Activated T-helper 1 cell treated with anti-CD3 and anti-CD28 coated beads, Interleukin-12 subunit alpha, Interleukin-12 subunit beta, Interleukin-2, Interleukin-4 antibody, amounts not matched to agents 30 ng/mL and 10 ng/mL and 1 ng/mL, durations not matched to agents 14 hours and 24 hours and 36 hours (primary cell): Measurements from ENCODE around the gene TET2. TPM values are rescaled to one million over a fixed set of nuclear protein-coding genes. Genes with fewer than 3 reads are reported as not detected.

ENCODE experiments used
- DNase-seq: peaks from one replicate; pipeline ENCODE4 v3.0.0; 2021; ENCODE audit warnings: low spot score
- H3K27ac Mint-ChIP-seq: one replicate; pipeline ENCODE4 v1.8.0; 2021; ENCODE audit warnings: mild to moderate bottlenecking, mixed read lengths
- H3K27me3 Mint-ChIP-seq: one replicate; pipeline ENCODE4 v1.8.0; 2022; ENCODE audit warnings: mild to moderate bottlenecking, moderate library complexity, mixed read lengths; ENCODE audit not compliant: insufficient read depth
- H3K36me3 Mint-ChIP-seq: one replicate; pipeline ENCODE4 v1.8.0; 2021; ENCODE audit warnings: low read depth, mixed read lengths
- H3K4me1 Mint-ChIP-seq: one replicate; pipeline ENCODE4 v1.8.0; 2021; ENCODE audit warnings: low read depth, mixed read lengths
- H3K4me3 Mint-ChIP-seq: one replicate; pipeline ENCODE4 v1.8.0; 2021; ENCODE audit warnings: mild to moderate bottlenecking, moderate library complexity, mixed read lengths
- H3K9me3 Mint-ChIP-seq: one replicate; pipeline ENCODE4 v1.8.0; 2021; ENCODE audit warnings: mixed read lengths
- intact Hi-C: fragments of 100-400 bp; cut with micrococcal nuclease; formaldehyde crosslinking; loops from one replicate; pipeline ENCODE4 v1.15.1; 2024
- total RNA-seq: library from RNA; stranded (reverse); gene quantifications from 2 replicates; pipeline ENCODE4 v1.2.3, GENCODE V29; 2022

Gene TET2
- total RNA-seq, 1 donor from 2014 or later, result 28.7 TPM

DNA sequence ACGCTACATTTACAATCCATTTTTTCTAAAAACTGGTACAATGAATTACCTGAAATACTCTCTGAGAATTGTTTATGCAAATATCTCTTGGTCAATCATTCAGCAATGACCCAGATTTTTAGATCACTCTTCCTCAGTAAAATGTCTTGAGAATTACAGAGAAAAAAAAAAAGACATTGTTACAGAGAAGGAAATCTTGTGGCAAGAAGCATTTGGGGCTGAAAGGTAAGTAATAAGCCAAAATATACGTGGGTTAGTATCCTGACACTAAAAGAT, 19.6 kb upstream of the TET2 start:
- intact Hi-C loops, result no loop called here
- Mint-ChIP-seq H3K4me1 (no peaks in the 10 kb centered on the region), H3K4me3 (no peak overlapping the region), H3K27ac (no peak overlapping the region), H3K9me3 (no peaks in the 10 kb centered on the region), H3K27me3 (no peaks in the 10 kb centered on the region), H3K36me3 (no peaks in the 10 kb centered on the region)
- no peak for DNase-seq

DNA sequence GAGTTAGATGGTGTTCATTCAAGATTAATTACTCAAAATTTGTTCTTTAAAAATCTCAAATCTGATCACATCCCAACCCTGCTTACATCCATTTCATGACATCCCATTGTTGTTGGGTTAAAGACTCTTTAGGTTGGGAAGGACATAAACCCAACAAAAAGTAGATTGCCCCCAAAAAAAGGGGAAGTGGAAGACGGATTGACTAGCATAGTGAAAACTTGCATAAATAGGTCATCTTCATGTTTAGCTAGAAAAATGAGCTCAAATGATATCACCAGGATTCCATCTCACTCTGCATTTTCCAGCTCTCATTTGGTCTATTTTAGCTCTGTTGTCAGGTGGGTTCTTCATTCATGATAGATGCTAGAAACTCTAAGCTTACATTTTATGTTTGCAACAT, 18.5 kb upstream of the TET2 start:
- Mint-ChIP-seq H3K27ac (no peak overlapping the region), H3K27me3 (no peaks in the 10 kb centered on the region), H3K36me3 (no peaks in the 10 kb centered on the region), H3K4me1 (no peaks in the 10 kb centered on the region), H3K9me3 (no peaks in the 10 kb centered on the region), H3K4me3 (no peak overlapping the region)
- DNase-seq, result no peak
- intact Hi-C loops, result no loop called here

DNA sequence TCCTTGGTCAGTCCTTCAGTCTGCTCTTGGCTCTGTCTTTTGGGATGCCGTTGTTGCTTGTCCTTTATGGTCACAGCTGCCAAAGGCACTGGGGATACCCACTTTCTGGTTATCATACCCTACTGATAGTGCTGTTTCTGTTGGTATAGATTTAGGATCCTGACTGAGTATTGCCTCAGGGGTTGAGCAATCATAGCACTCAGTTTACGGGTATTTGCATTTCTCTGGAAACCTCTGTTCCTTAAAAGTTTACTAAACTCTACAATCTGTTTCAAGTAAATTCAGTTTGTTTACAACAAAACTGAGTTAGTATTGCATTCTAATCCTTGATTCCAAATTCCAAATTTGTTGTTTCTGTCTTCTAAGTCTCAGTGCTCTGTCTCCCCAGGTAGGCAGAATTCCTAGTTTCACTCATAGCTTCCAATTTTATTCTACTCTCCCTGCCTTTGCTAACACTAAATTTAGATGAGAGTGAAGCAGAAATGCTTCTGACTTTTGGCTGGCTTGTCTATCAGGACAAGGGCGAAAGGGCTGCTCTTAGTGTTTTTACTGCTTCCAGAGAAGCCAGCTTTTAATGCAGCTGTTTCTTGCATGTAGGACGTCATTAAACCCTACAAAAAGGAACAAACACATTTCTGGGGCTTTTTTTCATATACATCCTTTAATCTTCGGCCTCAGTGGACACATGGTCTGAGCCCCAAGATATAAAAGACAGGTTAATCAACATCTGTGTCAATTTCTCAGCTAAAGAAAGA, 17.2 kb upstream of the TET2 start:
- DNase-seq, result no peak
- intact Hi-C loops, result no loop called here
- H3K9me3 Mint-ChIP-seq, result no peaks in the 10 kb centered on the region
- no peaks in the 10 kb centered on the region for H3K4me1 Mint-ChIP-seq
- H3K27ac Mint-ChIP-seq, result no peak overlapping the region
- H3K36me3 Mint-ChIP-seq, result no peaks in the 10 kb centered on the region
- no peaks in the 10 kb centered on the region for H3K27me3 Mint-ChIP-seq
- no peak overlapping the region for H3K4me3 Mint-ChIP-seq

DNA sequence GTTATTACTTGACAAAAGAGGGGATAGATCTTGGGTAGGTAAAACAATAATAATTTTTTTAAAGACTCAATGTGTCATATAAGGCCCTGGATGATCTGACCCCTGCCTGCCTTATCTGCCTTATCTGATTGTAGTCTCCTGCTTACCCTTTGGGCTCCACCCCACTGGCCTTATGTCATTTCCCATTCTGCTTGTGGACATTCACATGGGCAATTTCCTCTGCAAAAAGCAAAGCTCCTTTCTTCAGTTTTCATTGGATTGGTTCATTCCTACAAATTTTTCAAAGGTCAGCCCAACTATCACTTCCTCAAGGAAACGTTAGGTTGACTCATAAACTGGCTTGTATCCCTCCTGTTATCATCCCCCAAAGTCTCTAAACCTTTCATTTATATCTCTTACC, 15.7 kb upstream of the TET2 start:
- DNase-seq, result no peak
- Mint-ChIP-seq H3K36me3 (no peaks in the 10 kb centered on the region), H3K27ac (no peak overlapping the region), H3K27me3 (no peaks in the 10 kb centered on the region), H3K4me1 (no peaks in the 10 kb centered on the region), H3K9me3 (no peaks in the 10 kb centered on the region), H3K4me3 (no peak overlapping the region)
- intact Hi-C loops, result no loop called here

DNA sequence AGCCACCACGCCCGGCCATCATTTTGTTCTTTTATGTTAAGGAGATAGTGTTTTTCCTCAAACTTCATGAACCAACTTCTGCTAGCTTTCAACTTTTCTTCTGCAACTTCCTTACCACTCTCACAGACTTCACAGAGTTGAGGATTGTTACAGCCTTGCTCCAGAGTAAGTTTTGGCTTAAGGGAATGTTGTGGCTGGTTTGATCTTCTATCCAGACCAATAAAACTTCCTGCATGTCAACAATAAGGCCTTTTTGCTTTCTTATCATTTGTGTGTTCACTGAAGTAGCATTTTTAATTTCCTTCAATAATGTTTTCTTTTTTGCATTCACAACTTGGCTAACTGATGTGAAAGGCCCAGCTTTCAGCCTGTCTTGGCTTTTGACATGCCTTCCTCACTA, 12.7 kb upstream of the TET2 start:
- intact Hi-C loops, result no loop called here
- H3K9me3 Mint-ChIP-seq, result no peaks in the 10 kb centered on the region

DNA sequence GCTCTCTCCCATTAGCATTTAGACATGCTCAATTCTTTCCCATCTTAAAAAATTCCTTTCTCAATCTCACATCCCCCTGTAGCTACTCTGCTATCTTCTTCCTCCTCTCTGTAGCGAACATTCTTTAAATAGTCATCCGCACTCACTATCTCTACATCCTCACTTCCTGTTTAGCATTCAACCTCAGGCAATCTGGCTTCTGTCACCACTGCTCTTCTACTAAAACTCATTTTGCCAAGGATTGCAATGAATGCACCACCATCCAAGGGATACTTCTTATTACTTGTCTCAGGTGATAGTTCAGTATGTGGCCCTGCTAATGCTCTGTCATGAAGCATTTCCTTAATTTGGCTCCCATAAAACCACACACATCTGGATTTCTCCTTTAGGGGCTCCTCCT, 10.9 kb upstream of the TET2 start:
- intact Hi-C loops, result no loop called here
- Mint-ChIP-seq H3K4me3 (no peak overlapping the region), H3K27ac (no peak overlapping the region), H3K27me3 (no peaks in the 10 kb centered on the region), H3K9me3 (no peaks in the 10 kb centered on the region), H3K36me3 (no peaks in the 10 kb centered on the region), H3K4me1 (no peaks in the 10 kb centered on the region)
- DNase-seq, result no peak

More for the DNA sequence above, 12.7 kb upstream of the TET2 start:
- no peak for DNase-seq
- H3K4me1 Mint-ChIP-seq, result no peaks in the 10 kb centered on the region
- H3K27me3 Mint-ChIP-seq, result no peaks in the 10 kb centered on the region
- no peaks in the 10 kb centered on the region for H3K36me3 Mint-ChIP-seq
- no peak overlapping the region for H3K27ac Mint-ChIP-seq
- H3K4me3 Mint-ChIP-seq, result no peak overlapping the region

DNA sequence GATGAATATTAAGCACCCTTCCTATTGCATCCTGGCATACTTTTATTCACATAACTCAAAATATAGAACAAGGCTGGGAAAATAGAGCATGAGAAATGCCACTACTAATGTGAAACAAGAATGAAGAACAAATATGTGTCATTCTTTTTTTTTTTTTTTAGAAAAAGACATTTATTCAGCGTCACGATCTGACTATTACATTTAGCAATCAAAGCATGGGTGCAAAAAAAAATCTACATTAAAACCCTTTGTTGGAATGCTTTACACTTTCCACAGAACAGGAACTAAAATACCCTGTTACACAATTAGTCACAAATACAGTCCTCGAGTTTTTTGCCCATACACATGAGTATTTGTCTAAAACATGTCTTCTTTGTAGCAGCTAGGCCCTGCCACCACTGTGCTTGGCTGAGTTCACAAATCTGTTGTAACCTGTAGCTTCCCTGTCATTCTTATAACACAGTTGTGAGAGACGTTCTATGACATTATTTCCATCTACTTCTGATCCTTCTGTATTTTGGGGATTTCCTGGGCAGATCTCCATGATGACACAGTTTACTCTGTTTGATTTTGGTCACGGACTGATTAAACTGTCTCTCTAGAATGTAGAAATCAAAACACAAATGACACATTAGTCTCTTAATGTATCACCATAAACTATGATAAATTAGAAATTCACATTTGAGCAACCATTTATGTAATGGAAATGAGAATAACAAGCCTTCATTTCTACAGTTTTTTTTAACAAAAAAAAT, 9.4 kb upstream of the TET2 start:
- H3K27ac Mint-ChIP-seq, result no peak overlapping the region
- intact Hi-C loops, result loop anchor here (1.0 kb wide), 2 partner anchors 79 to 169 kb away; no protein-coding TSS in a partner anchor
- H3K9me3 Mint-ChIP-seq, result no peaks in the 10 kb centered on the region
- no peaks in the 10 kb centered on the region for H3K36me3 Mint-ChIP-seq
- no peak overlapping the region for H3K4me3 Mint-ChIP-seq
- no peak for DNase-seq
- H3K27me3 Mint-ChIP-seq, result no peaks in the 10 kb centered on the region
- H3K4me1 Mint-ChIP-seq, result peaks cover 5% of the 10 kb centered on the region

DNA sequence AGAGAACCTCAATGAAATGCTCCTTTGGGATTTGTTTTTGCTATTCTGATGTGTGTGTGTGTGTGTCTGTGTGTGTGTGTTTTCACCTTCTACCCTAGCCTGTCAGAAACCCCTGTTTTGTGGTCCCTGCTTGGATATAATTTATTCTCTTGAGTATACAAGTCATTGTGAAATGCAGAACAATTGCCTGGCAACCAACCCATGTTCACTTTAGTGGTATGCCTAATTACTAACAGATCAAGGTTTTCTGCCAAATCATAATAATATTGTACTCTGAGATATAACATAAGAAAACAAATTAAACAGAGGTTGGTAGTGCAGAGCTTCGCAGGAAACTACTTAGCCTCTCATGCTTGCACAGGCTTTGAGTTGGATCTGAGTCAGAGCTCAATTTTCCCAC, 7.0 kb upstream of the TET2 start:
- intact Hi-C loops, result no loop called here
- DNase-seq, result no peak
- H3K9me3 Mint-ChIP-seq, result no peaks in the 10 kb centered on the region
- no peak overlapping the region for H3K27ac Mint-ChIP-seq
- H3K27me3 Mint-ChIP-seq, result no peaks in the 10 kb centered on the region
- H3K4me1 Mint-ChIP-seq, result peaks cover 10% of the 10 kb centered on the region
- no peaks in the 10 kb centered on the region for H3K36me3 Mint-ChIP-seq
- H3K4me3 Mint-ChIP-seq, result no peak overlapping the region

DNA sequence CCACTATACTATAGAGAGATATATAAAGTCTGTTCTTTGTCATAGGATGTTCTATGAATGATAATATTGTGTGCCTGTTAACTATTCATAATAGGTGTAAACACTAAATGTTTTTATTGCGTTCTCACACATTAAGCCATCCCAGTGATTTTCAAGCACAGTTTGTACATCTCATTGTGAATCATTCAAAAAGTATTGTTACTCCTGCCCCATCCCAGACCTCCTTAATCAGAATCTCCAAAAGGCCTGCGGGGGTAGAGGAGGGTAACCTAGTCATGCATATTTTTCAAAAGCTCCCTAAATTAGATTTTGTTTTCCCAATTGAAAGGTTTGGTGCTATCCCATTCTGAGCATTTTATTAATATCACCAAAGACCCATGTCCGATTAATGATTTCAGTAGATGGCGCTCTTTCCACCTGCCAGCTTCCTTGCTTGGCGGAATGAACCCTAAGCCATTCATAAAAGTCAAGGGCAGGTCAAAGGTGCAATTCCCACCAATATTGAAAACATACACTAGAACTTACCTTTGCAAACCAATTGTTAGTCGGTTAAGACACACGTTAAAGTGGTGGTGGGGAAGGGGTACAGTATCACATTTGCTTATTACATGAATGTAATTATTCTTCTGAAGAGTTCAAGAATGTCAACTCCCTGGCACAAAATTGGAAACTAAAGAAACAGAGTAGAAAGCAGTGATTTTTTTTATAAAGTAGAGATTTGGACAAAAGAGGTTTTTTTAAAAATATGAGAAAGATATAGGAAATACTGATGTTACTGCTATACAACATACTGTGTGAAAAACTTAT, 5.8 kb upstream of the TET2 start:
- Mint-ChIP-seq H3K27ac (no peak overlapping the region), H3K4me3 (no peak overlapping the region), H3K27me3 (no peaks in the 10 kb centered on the region), H3K4me1 (peaks cover 21% of the 10 kb centered on the region), H3K36me3 (no peaks in the 10 kb centered on the region), H3K9me3 (no peaks in the 10 kb centered on the region)
- DNase-seq, result no peak
- intact Hi-C loops, result loop anchor here (1.0 kb wide), 3 partner anchors 312 to 574 kb away; no protein-coding TSS in a partner anchor

DNA sequence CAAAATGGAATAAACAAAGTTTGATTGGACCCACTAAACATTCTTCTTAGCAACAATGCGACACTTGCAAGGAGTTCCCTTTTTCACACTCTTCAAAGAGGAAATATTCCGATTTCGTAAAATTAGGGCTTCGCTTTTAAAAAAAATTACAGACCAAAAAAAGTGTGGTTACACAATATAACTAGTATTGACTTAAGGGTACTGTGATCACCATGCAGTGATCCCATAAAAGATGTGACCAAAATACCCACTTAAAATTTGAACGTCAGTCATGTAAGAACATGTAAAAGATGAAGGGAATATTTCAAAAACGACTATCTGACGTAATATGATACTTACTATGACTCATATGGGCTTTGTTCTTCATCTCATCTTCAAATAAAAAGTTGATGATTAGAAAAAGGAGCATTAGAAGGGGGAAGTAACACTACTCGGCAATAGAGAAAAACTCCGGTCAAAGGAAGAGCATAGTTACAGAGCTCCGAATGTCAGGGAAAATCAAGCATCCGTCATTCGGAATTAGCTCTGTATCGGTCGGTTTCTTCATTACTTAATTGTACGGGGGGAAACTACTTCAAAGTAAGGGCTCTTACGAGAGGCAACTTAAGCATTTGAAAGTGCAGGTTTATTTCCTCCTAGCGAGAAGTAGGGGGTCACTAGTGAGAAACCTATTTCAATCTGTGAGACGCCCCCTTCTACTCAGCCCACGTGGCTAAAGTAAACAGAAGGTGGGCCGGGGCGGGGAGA, 1.3 kb upstream of the TET2 start:
- Mint-ChIP-seq H3K27me3 (no peaks in the 10 kb centered on the region), H3K4me3 (peak overlapping the region; percentile 95), H3K4me1 (peaks cover 48% of the 10 kb centered on the region), H3K36me3 (peaks cover 5% of the 10 kb centered on the region), H3K27ac (peak overlapping the region; percentile 95), H3K9me3 (no peaks in the 10 kb centered on the region)
- intact Hi-C loops, result loop anchor here (5.0 kb wide), 2 partner anchors 213 to 1172 kb away; partner anchors contain the start of genes AIMP1 and TBCK
- no peak for DNase-seq

DNA sequence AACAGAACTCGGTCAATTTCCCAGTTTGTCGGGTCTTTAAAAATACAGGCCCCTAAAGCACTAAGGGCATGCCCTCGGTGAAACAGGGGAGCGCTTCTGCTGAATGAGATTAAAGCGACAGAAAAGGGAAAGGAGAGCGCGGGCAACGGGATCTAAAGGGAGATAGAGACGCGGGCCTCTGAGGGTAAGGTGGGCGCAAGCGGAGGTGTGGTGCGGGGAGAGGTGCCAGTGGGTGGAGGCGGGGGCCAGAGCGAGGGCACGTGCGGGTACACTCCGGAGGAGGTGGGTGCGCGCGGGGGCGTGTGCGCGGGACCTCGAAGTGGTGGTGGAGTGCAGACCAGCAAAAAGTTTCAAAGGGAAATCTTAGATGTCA, 787 bp upstream of the TET2 start:
- peak; percentile 29 for DNase-seq
- H3K9me3 Mint-ChIP-seq, result no peaks in the 10 kb centered on the region
- H3K27ac Mint-ChIP-seq, result peak overlapping the region; percentile 95
- H3K36me3 Mint-ChIP-seq, result peaks cover 7% of the 10 kb centered on the region
- no peaks in the 10 kb centered on the region for H3K27me3 Mint-ChIP-seq
- peak overlapping the region; percentile 95 for H3K4me3 Mint-ChIP-seq
- intact Hi-C loops, result loop anchor here (1.0 to 5.0 kb wide), 9 partner anchors 46 to 1171 kb away; partner anchors contain the start of genes AIMP1, GSTCD, INTS12 and TBCK
- H3K4me1 Mint-ChIP-seq, result peaks cover 52% of the 10 kb centered on the region

DNA sequence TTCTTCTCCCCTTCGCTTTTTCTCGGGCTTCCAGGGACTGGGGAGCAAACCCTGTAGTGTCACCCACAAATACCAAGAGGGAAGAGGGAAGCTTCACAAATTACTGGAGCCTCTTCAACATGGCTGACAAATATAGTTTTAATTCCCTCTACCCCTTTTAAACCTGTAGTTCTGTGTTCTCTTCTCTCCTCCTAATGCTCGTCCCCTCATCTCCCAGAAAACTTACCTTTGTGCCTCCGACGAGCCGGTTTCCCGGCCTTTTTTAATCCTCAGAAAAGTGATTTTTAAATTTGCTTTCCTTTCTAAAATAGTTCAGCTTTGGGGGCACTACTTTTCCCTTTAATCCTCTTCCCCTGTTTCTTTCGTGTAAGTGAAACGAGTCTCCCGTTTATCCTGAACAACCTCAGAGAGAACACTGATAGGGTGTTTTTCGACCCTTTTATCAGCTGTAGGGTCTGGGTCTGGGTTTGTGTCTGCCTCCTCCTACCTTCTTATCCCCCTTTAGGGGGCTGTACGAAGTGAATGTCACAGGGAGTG, 408 bp downstream of the TET2 start:
- Mint-ChIP-seq H3K4me3 (peak overlapping the region; percentile 92), H3K36me3 (peaks cover 7% of the 10 kb centered on the region), H3K27me3 (no peaks in the 10 kb centered on the region), H3K4me1 (peaks cover 50% of the 10 kb centered on the region), H3K9me3 (no peaks in the 10 kb centered on the region), H3K27ac (peak overlapping the region; percentile 98)
- no peak for DNase-seq
- intact Hi-C loops, result loop anchor here (2.0 to 5.0 kb wide), 3 partner anchors 215 to 1170 kb away; partner anchors contain the start of genes AIMP1, GSTCD, INTS12 and TBCK
